Hepatocyte (in vitro differentiated cells): Measurements from ENCODE around the gene TIMM44. TPM values are rescaled to one million over a fixed set of nuclear protein-coding genes. Genes with fewer than 3 reads are reported as not detected.
"Not testable (repeated sequence)": the region's sequence is repeated elsewhere in the genome, so short reads cannot be mapped to it uniquely, and the experiment has no call there.

Experiments
- DNase-seq: peaks from one replicate; pipeline ENCODE4 v3.0.0-alpha.2; 2016; ENCODE audit warnings: low spot score
- H2AFZ ChIP-seq: fragments of 200-600 bp; sonication (generic); 2 replicates; pipeline ENCODE4 v1.6.0; 2016; ENCODE audit warnings: antibody characterized with exemption, mild to moderate bottlenecking
- H3K27ac ChIP-seq: fragments of 200-600 bp; sonication (generic); 2 replicates; pipeline ENCODE4 v1.5.1; 2016; ENCODE audit warnings: mild to moderate bottlenecking
- H3K27me3 ChIP-seq: fragments of 200-600 bp; sonication (generic); 2 replicates; pipeline ENCODE4 v1.6.1; 2016
- H3K36me3 ChIP-seq: fragments of 200-600 bp; sonication (generic); replicated peaks from 2 replicates; pipeline ENCODE4 v1.5.1; 2016; ENCODE audit warnings: low read depth; ENCODE audit not compliant: insufficient read depth
- H3K4me1 ChIP-seq: fragments of 200-600 bp; sonication (generic); 2 replicates; pipeline ENCODE4 v1.5.1; 2016; ENCODE audit warnings: mild to moderate bottlenecking, moderate library complexity; ENCODE audit not compliant: insufficient read depth
- H3K4me2 ChIP-seq: fragments of 200-600 bp; sonication (generic); 2 replicates; pipeline ENCODE4 v1.6.0; 2016
- H3K4me3 ChIP-seq: fragments of 200-600 bp; sonication (generic); 2 replicates; pipeline ENCODE4 v1.5.1; 2016; ENCODE audit warnings: mild to moderate bottlenecking
- H3K79me2 ChIP-seq: fragments of 200-600 bp; sonication (generic); 2 replicates; pipeline ENCODE4 v1.6.0; 2017; ENCODE audit warnings: mild to moderate bottlenecking
- H3K9me2 ChIP-seq: fragments of 200-600 bp; sonication (generic); replicated peaks from 2 replicates; pipeline ENCODE4 v1.6.0; 2017; ENCODE audit warnings: mild to moderate bottlenecking; ENCODE audit not compliant: insufficient read depth
- H3K9me3 ChIP-seq: fragments of 200-600 bp; sonication (generic); 2 replicates; pipeline ENCODE4 v1.5.1; 2016; ENCODE audit warnings: low read depth, mild to moderate bottlenecking
- H4K20me1 ChIP-seq: fragments of 200-600 bp; sonication (generic); 2 replicates; pipeline ENCODE4 v1.6.0; 2016; ENCODE audit warnings: mild to moderate bottlenecking; ENCODE audit not compliant: insufficient read depth, poor library complexity, severe bottlenecking
- CTCF ChIP-seq: fragments of 200-600 bp; sonication (generic); IDR thresholded peaks from 2 replicates; pipeline ENCODE4 v1.5.1; 2016; ENCODE audit warnings: antibody characterized with exemption, mild to moderate bottlenecking; ENCODE audit not compliant: poor library complexity
- EZH2 ChIP-seq: fragments of 200-600 bp; sonication (generic); IDR thresholded peaks from 2 replicates; pipeline ENCODE4 v1.6.1; 2016; ENCODE audit warnings: antibody characterized with exemption, mild to moderate bottlenecking, borderline replicate concordance
- EZH2phosphoT487 ChIP-seq: fragments of 200-600 bp; sonication (generic); IDR thresholded peaks from one replicate; pipeline ENCODE4 v1.6.1; 2018; ENCODE audit warnings: antibody characterized with exemption, mild to moderate bottlenecking, low read depth, moderate library complexity; ENCODE audit not compliant: unreplicated experiment, severe bottlenecking
- WGBS: methylation state at CpG from one replicate; pipeline ENCODE4 v1.1.6; 2016; ENCODE audit warnings: low lambda C conversion rate; ENCODE audit errors: missing lambda C conversion rate; 5-methylcytosine and 5-hydroxymethylcytosine counted together
- polyA plus RNA-seq: library from polyadenylated mRNA; unstranded; fragments of >200 nt; fragmentation: Nextera tagmentation; extraction: Ambion mirVana; gene quantifications from 2 replicates; pipeline ENCODE4 v1.2.1, GENCODE V29; 2016
- total RNA-seq: library from RNA; depleted of rRNA; stranded (reverse); fragments of >200 nt; gene quantifications from 2 replicates; pipeline ENCODE4 v1.2.3, GENCODE V29; 2014

TIMM44 gene
- total and polyA plus RNA-seq, 2 experiments from 2014 or later: 40.7 to 52.0 TPM

GRCh38 chr19:7919610-7920518 is 23.6 kb downstream of the TIMM44 start, which contains the start of gene SNAPC2:
Gene SNAPC2, plus strand, starts transcription at chr19:7920338. Its CDS starts 29 bp downstream, at chr19:7920367.
- no peak for TF ChIP-seq CTCF
- TF ChIP-seq EZH2phosphoT487: no peak
- no peak for TF ChIP-seq EZH2
- Histone ChIP-seq H3K27me3 (peaks cover 30% of the 10 kb centered on the region), H3K4me1 (peaks cover 36% of the 10 kb centered on the region), H3K36me3 (no peaks in the 10 kb centered on the region), H3K4me2 (peak within 1 kb of the TSS; percentile 87), H2AFZ (peak within 1 kb of the TSS; percentile 84), H3K9me2 (no peaks in the 10 kb centered on the region), H3K79me2 (no peaks in the 10 kb centered on the region), H3K27ac (peak within 1 kb of the TSS; percentile 93), H3K9me3 (no peaks in the 10 kb centered on the region), H3K4me3 (peak within 1 kb of the TSS; percentile 83), H4K20me1 (no peaks in the 10 kb centered on the region)
- peak; percentile 97 for DNase-seq
- 16% methylated on average over 62 of the region's 62 CpGs for WGBS

DNA sequence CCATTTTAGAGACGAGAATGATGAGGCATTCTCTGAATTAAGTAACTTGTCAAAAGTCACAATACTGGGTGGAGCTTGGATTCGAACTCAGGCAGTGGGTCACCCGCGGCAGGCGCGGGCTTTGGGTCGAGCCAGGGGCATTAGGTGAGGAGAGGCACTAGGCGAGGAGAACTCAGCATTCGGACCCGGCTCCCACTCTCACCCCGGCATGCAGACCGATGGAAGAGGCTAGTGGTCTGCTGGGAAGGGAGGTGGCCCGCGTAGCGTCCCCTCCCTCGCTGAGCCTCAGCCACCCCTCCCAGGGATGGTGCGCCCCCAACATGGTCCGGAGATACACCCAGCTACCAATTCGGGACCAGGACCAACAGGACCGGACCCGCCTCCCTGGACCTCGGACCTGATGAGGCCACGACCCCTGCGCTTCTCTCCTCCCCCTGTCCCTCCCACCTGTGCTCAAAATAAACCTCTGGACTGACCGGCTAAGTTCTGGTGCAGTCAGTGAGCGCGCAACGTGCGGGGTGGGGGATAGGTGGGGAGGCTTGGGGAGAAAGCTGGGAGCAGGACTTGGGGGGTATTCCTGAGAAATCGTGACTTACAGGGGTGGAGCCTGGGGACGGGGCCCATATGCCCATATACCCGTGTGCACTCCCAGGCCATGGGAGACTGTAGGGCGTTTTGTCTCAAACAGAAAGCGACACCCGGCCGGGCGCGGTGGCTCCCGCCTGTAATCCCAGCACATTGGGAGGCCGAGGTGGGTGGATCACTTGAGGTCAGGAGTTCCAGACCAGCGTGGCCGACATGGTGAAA is 24.6 kb downstream of the TIMM44 start:
- TF ChIP-seq CTCF (no peak), EZH2 (no peak), EZH2phosphoT487 (no peak)
- Histone ChIP-seq H3K4me1 (peaks cover 33% of the 10 kb centered on the region), H3K36me3 (no peaks in the 10 kb centered on the region), H3K9me3 (no peaks in the 10 kb centered on the region), H3K4me3 (no peak overlapping the region), H3K79me2 (no peaks in the 10 kb centered on the region), H4K20me1 (no peaks in the 10 kb centered on the region), H3K4me2 (peak overlapping the region; percentile 95), H2AFZ (no peak overlapping the region), H3K9me2 (no peaks in the 10 kb centered on the region), H3K27me3 (peaks cover 35% of the 10 kb centered on the region), H3K27ac (no peak overlapping the region)
- WGBS: 93% methylated on average over 42 of the region's 42 CpGs
- DNase-seq: no peak

GRCh38 chr19:7918062-7918614 is 25.3 kb downstream of the TIMM44 start:
- Histone ChIP-seq H3K4me2 (peak overlapping the region; percentile 95), H3K4me1 (peaks cover 33% of the 10 kb centered on the region), H3K4me3 (peak overlapping the region; percentile 1), H2AFZ (peak overlapping the region; percentile 60), H3K27me3 (peaks cover 35% of the 10 kb centered on the region)
- DNase-seq, H3K9me2 ChIP-seq, H3K27ac ChIP-seq, H3K36me3 ChIP-seq, H3K9me3 ChIP-seq, H4K20me1 ChIP-seq, H3K79me2 ChIP-seq: not testable (repeated sequence)
- 44% methylated on average over 29 of the region's 29 CpGs for WGBS
